NCI-H1417 (cell line): Measurements from ENCODE around the gene ZNF304.
A peak's percentile ranks its signal among the peaks of the same experiment; 100 is the strongest.
"Not testable (repeated sequence)": the region's sequence is repeated elsewhere in the genome, so short reads cannot be mapped to it uniquely, and the experiment has no call there.

Source experiments
- DNase-seq, 3 experiments: peaks; one replicate each; lab custom pipeline; 2025; lab: John Stamatoyannopoulos, UW

The ZNF304 gene

DNA sequence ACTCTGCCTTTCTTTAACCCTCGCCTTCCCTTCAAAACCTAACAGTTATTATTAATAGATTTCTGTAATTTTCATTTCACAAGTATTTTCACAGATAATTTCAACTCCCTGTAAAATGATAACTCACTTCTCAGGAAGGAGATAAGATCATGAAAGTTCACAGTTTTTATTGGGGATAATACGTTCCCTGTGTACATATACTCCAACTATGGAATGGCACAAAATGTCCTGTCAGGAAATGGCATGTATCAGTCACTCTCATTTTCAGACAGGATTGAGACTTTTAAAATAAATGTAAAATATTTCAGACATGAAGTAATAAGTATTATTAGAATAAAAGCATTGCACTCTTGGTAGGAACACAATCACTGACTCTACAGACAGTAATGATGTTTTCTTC is 11.3 kb downstream of the ZNF304 start:
- no peak for DNase-seq

DNA sequence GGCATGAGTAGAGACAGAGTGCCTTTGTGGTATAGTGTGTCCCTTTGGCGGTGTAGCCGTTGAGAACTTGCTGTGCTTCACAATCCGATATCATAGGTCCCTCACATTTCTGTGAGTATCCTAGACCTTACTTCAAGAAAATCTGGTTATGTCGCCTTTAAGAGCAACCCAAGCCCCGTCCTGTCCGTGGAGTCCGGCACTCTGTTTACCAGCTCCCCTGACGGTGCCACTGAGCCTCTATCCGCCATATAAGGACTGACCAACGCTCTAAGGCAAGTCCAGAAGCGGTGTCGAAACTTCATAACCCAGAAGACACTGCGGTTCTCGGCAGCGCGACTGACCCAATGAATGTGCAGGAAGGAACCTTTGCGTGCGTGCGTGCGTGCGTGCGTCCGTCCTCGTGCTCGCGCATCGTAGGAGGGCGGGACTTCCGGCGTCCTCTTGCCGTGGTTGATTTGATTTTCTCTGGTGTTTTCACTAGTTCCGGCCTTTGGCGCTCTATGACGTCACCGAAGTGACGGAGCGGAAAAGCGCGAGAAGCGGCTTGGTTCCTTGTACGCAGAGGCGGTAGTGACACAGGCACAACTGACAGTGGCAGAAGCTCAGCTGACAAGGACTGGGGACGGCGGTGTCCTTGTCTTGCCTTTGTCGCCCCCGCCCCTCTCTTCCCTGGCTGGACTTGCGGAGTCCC is 12.1 kb downstream of the ZNF304 start, which contains the start of the genes TRAPPC2B and ZNF547:
Gene TRAPPC2B (plus strand): TSS at position 555 of the 691 bp plus-strand sequence. CDS start 1,283 bp downstream, outside the sequence.
Gene ZNF547 (plus strand): TSS at position 555 of the 691 bp plus-strand sequence. CDS start 5,005 bp downstream, outside the sequence.
- DNase-seq: peak; percentile 97 to 100 (median 99)

DNA sequence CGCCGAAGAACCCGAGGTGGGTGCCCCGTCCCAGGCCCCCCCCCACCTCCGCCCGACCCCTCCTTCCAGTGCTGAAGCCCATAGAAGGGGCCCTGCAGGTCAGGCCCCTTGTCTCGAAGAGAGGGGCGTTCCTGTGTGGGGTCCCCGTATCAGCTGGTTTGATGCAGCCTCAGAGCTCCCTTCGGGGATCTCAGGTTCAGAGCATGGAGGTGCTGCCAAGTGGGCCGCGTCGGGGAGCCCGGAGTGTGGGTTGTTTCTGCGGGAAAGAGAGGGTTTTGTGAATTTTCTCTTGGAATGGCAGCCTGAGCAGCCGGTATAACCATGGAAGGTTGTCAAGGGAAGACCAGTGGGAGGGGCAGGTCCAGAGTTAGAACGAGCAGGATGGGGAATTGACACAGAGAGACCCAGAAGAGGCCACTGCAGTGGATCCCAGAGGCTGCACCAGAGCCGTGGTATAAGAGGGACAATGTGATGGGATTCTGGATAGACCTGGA is 12.7 kb downstream of the ZNF304 start:
- DNase-seq: peak in 1 of 3 experiments; percentile 26

DNA sequence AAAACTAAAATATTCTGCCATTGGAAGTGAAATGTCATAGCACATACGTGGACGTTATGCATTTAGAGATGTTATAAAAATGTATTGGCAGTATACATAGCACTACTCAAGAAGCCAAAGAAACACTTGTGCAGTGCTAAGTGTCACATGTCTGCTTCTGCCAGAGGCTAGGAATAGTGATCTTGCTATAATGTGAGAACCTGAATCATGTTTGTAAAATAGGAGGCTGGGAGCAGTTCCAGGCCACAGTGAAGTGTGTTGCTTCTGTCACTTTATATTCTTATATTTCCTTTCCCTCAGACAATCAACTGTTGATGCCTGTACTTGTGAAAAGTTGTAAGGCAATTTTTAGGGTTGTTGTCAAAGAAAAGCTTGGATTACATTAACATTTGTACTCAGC is 15.7 kb downstream of the ZNF304 start:
- DNase-seq: no peak

DNA sequence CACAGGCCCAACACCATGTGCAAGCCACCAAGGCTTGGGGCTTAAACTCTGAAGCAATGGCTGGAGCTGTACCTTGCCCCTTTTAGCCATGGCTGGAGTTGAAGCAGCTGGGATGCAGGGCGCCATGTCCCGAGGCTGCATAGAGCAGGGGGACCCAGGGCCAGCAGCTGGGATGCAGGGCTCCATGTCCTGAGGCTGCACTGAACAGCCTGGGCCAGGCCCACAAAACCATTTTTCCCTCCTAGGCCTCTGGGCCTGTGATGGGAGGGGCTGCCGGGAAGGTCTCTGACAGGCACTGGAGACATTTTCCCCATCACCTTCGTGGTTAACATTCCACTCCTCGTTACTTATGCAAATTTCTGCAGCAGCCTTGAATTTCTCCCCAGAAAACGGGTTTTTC is 23.1 kb downstream of the ZNF304 start:
- DNase-seq: no peak

DNA sequence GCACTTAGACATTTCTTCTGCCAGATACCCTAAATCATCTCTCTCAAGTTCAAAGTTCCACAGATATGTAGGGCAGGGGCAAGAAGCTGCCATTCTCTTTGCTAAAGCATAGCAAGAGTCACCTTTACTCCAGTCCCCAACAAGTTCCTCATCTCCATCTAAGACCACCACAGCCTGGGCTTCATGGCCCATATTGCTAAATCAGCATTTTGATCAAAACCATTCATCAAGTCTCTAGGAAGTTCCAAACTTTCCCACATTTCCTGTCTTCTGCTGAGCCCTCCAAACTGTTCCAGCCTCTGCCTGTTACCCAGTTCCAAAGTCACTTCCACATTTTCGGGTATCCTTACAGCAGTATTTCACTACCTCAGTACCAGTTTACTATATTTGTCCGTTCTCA is 23.6 kb downstream of the ZNF304 start:
- not testable (repeated sequence) for DNase-seq

DNA sequence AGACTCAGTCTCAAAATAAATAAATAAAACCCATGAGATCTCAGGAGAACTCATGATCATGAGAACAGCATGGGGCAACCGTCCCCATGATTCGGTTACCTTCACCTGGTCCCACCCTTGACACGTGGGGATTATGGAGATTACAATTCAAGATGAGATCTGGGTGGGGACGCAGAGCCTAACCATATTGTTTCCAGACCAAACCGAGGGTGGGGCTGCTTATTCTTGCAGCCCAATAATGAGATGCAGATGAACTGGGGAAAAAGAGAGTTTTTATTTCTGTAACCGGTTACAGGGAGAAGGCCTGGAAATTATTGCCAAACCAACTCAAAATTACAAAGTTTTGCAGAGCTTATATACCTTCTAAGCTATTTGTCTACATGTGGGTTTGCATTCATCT is 25.1 kb downstream of the ZNF304 start:
- no peak for DNase-seq

DNA sequence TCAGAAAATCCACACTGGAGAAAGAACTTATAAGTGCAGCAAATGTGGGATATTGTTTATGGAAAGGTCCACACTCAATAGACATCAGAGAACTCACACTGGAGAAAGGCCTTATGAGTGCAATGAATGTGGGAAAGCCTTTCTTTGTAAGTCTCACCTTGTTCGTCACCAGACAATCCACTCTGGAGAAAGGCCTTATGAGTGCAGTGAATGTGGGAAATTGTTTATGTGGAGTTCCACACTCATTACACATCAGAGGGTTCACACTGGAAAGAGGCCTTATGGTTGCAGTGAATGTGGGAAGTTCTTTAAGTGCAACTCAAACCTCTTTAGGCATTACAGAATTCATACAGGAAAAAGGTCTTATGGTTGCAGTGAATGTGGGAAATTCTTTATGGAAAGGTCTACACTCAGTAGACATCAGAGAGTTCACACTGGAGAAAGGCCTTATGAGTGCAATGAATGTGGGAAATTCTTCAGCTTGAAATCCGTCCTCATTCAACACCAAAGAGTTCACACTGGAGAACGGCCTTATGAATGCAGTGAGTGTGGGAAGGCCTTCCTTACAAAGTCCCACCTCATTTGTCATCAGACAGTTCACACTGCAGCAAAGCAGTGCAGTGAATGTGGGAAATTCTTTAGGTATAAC is 26.6 kb downstream of the ZNF304 start:
- DNase-seq: no peak

DNA sequence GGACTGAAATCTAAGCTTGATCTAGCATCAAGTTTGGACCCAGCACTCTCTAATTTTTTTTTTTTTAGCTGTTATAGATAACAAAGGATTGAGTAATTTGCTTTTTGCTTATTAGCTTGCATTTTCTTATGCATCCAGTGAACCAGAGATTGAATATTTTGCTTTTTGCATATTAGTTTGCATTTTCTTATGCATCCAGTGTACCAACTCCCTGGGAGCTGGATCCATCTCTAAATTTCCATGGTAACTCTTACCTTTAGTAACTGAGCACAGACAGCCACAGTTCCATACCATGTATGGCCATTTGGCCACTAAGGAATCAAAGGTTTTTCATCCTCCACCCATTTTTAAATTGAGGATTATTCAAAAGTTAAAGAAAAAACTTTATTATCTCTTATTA is 29.9 kb downstream of the ZNF304 start:
- no peak for DNase-seq

DNA sequence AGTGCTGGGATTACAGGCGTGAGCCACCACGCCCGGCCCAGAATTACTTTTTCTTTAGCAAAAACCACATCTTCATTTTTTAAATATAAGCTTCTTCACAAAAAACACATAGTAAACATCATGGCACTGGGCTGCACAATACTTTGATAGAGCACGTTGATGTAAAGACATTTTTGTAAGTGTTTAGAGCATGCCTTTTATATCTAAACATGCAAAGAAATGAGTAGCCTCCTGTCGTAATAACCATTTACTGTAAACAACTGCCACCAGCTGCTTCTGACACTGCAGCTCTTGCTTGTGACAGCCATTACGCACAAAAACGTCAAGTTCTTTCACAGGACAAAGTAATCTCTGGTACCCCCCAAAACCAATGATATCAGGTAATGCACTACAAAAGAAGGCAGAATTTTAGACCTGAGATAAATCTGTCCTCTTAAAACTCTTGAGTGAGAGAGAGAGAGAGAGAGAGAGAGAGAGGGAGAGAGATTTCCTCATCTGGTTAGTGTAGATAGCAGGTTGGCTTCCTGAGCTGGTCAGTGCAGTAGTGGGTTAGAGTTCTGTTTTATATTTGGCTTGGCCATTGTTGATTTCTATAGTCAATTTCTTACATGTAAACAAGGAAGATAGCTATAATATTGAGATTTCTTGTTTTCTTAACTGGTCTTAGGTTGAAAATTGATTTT is 31.9 kb downstream of the ZNF304 start:
- no peak for DNase-seq

DNA sequence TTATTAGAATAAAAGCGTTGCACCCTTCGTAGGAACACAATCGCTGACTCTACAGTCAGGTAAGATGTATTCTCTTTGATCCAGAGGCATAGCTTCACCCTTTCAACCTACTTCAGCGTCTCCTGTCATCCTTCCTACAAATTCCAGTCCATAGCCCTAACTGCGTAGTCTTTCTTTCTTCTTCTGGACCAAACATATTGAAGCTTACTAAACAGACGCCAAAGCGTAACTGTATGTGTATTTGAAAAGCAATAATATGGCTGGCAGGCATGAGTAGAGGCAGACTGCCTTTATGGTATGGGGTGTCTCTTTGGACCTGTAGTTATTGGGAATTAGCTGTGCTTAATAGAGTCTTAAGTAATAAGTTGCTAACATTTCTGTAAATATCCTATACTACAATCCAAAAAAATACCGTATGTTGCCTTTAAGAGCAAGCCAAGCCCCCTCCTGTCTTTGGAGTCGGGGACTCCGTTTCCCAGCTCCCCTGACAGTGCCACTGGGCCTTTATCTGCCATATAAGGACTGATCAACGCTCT is 38.2 kb downstream of the ZNF304 start:
- no peak for DNase-seq

DNA sequence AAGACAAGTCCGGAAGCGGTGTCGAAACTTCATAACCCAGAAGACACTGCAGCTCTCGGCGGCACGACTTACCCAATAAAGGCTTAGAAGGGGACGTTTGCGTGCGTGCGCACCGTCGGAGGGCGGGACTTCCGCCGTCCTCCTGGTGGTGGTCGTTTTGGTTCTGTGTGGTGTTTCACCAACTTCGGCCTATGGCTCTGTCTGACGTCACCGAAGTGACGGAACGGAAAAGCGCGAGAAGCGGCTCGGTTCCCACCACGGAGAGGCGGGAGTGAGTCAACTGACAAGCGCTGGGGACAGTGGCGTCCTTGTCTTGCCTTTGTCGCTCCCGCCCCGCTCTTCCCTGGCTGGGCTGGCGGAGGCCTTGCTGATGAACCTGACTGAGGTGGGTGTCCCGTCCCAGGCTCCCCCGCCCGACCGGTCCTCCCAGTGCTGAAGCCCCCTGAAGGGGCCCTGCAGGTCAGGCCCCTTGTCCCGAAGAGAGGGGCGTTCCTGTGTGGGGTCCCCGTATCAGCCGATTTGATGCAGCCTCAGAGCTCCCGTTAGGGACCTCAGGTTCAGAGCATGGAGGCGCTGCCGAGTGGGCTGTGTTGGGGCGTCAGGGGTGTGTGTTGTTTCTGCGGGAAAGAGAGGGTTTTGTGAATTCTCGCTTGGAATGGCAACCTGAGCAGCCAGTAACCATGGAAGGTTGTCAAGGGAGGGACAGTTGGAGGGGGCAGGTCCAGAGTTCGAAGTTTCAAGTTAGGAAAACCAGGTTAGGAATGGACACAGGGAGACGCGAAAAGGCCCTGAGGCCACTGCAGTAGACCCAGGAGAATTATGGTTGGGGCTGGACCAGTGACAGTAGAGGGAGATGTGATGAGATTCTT is 38.9 kb downstream of the ZNF304 start, which contains the start of gene ZNF548:
Gene ZNF548 (plus strand): TSS at position 125 of the 869 bp plus-strand sequence. CDS start 246 bp downstream, at position 371.
- peak; percentile 92 to 98 (median 97) for DNase-seq

DNA sequence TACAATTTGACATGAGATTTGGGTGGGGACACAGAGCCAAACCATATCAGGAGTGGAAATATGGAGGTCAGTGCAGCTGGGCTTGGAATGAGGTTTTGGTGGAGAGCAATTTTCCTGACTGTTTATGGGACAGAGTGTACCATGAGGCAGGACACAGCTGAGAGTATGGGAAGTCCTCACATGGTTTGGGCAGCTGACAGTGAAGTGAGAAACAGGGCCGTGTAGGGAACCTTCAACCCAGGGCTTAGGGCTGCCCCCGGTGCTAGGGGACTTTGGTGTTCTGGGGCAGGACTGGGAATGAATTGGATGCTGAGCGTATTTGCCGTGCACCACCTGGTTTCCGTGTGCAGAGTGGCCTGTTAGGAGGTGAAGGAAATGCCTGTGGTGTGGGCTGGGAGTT is 44.6 kb downstream of the ZNF304 start:
- no peak for DNase-seq

DNA sequence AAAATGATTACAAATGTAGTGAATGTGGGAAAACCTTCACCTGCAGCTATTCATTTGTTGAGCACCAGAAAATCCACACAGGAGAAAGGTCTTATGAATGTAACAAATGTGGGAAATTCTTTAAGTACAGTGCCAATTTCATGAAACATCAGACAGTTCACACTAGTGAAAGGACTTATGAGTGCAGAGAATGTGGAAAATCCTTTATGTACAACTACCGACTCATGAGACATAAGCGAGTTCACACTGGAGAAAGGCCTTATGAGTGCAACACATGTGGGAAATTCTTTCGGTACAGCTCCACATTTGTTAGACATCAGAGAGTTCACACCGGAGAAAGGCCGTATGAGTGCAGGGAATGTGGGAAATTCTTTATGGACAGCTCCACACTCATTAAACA is 47.8 kb downstream of the ZNF304 start:
- no peak for DNase-seq

DNA sequence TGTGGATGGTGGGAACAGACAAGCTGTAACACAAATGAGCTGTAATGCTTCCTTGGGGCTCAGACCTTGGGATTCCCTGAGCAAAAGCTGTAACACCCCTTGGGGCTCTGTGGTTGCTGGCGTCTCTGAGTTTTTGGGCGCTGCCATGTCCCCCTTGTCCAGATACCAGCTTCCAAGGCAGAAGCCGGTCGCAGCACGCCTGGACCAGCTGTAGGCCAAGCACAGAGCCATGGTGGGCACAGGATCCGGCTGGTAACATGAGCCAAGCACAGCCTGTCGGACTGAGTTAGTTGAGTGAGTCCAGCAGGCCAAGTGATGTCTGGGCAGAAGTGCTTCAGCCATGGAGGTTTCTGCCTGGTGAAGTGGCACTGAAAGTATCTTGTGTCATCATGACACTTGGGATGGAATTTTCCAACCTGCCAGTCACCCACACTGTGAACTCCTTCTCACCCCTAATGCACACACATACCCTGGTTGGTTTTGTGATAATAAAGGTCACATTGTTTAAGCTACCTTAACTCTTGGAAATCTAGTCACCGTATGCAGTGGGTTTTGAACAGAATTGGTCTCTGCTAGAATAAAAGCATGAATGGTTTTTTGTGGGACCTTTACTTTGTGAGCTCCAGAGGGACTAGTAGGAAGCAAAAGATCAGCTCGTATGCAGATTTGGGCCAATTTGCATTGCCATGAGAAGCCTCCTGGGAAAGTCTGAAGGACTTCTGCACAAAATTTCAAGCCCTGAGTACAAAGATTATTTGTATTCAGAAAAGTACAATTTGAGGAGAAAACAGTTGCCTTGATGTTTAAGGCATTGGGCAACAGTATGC is 52.9 kb downstream of the ZNF304 start:
- DNase-seq: no peak

DNA sequence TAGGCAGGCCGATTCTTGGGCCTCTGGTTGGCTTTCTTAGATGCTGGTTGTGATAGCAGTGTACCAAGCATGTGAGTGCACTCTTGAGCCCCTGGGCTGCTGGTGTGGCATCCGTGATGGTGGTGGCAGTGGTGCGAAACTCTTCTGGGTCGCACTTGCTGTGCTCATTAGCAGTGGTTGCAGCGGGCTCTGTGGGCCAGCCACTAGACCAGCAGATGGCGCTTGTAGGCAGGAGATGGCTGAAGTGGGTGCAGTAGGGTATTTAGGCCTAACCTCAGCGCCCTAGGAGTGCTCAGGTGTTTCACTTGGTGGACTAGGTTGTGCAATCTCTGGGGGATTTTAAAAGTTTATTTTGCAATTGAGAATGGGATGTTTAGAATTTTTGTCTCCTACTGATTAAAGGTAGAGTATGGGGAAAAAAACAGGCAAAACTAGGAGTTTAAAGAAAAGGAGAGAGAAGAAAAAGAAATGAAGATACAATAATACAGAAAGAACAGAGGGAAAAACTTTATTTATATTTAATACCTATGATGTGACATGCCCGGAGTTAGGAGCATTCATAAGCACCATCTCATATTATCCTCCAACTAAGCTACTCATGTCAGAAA is 55.5 kb downstream of the ZNF304 start:
- DNase-seq: peak; percentile 34 to 67 (median 51)
